ENCODE measurements around the gene HMG20A.

- no peak for TF ChIP-seq CTCF (IDR thresholded peaks at IDR 0.05)
- no peak for TF ChIP-seq POLR2A (IDR thresholded peaks at IDR 0.05)
These were observed 11.2 kb upstream of the HMG20A start for GRCh38 chr15:77409259-77410156.

Data from adrenal gland (tissue), 5 donors.